Thyroid gland (tissue), 4 donors: ENCODE results near the gene ASIC1.

ENCODE experiments used
- CTCF ChIP-seq, 6 experiments: fragments of 200-600 bp in 3 of 6; fragments of 450-650 bp in 3 of 6; sonication (generic) in 3 of 6; IDR thresholded peaks; one replicate each; pipeline ENCODE4 v1.5.1; 2016 to 2019; ENCODE audit warnings: antibody characterized with exemption in 6 of 6, mild to moderate bottlenecking in 2 of 6, inconsistent platforms in 1 of 6, moderate library complexity in 1 of 6
- POLR2A ChIP-seq, 2 donors: fragments of 450-650 bp; IDR thresholded peaks; one replicate each; pipeline ENCODE4 v1.6.1; 2017; ENCODE audit warnings: antibody characterized with exemption in 2 of 2, mild to moderate bottlenecking in 2 of 2, moderate library complexity in 1 of 2

DNA sequence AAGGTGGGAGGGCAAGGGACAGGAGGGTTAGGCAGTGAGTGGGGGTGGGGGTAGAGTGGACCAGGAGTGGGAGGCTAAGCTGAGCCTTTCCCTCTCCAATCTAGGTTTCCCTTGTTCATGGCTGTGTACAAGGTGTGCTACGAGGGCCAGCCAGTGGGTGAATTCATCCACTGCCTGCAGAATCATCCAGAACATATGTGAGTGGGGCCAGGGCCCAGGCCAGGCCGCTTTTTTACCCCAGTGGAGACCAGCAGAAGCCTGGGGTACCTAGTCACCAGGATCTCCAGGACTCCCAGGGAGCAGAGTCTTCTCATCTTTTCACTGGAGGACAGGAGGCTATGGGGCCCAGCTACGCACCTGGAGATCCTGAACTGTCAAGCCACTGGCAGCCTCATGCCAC, 51.9 kb downstream of the ASIC1 start:
- TF ChIP-seq CTCF (IDR thresholded peaks at IDR 0.05) (no peak), POLR2A (IDR thresholded peaks at IDR 0.05) (no peak)
